ENCODE data around the gene PAPOLB.

PAPOLB gene

DNA sequence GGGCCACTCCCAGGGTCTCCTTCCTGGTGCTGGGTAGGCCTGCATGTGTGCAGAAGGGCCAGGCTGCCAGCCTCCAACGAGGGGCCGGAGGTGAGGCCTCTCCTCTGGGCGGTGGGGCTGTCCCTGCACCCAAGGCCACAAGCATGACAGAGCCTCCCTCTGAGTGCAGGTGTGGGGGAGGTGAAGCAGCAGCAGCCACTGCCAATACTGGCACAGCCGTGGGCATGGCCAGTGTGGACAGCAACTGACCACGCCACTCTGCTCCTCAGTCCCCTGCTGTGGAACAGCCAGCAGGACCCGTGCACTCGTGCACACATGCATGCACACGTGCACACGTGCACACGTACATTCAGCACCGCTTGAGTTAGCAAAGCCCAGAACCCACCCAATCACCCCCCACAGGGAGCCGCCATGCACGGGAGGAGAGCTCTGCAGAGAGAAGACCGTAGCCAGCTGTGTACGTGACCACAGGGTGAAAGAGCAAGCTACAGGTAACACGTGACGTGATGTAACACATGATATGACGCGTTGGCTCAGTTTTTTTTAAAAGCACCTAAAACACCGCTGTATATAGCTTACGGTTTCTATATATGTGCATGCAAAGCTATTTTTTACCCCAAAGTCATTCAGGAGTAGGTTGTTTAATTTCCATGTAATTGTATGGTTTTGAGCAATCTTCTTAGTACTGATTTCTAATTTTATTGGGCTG lies 23.1 kb downstream of the PAPOLB start (continued):
- TF ChIP-seq, protein P1, sequence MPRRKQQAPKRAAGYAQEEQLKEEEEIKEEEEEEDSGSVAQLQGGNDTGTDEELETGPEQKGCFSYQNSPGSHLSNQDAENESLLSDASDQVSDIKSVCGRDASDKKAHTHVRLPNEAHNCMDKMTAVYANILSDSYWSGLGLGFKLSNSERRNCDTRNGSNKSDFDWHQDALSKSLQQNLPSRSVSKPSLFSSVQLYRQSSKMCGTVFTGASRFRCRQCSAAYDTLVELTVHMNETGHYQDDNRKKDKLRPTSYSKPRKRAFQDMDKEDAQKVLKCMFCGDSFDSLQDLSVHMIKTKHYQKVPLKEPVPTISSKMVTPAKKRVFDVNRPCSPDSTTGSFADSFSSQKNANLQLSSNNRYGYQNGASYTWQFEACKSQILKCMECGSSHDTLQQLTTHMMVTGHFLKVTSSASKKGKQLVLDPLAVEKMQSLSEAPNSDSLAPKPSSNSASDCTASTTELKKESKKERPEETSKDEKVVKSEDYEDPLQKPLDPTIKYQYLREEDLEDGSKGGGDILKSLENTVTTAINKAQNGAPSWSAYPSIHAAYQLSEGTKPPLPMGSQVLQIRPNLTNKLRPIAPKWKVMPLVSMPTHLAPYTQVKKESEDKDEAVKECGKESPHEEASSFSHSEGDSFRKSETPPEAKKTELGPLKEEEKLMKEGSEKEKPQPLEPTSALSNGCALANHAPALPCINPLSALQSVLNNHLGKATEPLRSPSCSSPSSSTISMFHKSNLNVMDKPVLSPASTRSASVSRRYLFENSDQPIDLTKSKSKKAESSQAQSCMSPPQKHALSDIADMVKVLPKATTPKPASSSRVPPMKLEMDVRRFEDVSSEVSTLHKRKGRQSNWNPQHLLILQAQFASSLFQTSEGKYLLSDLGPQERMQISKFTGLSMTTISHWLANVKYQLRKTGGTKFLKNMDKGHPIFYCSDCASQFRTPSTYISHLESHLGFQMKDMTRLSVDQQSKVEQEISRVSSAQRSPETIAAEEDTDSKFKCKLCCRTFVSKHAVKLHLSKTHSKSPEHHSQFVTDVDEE (CRISPR knock-in tag; IDR thresholded peaks at IDR 0.05) = no peak
- TF ChIP-seq ZNF565 (CRISPR knock-in tag; conservative IDR thresholded peaks at IDR 0.05; ENCODE audit: low read depth) (no peak), ZNF70 (CRISPR knock-in tag; IDR thresholded peaks at IDR 0.05) (no peak), ISL1 (CRISPR knock-in tag; IDR thresholded peaks at IDR 0.05) (no peak), ARNTL (CRISPR knock-in tag; IDR thresholded peaks at IDR 0.05; ENCODE audit: borderline replicate concordance, low read depth) (no peak), ESRRG (CRISPR knock-in tag; IDR thresholded peaks at IDR 0.05) (no peak), CSRNP3 (CRISPR knock-in tag; IDR thresholded peaks at IDR 0.05) (no peak), CREB5 (CRISPR knock-in tag; IDR thresholded peaks at IDR 0.05; ENCODE audit: low read depth) (no peak)
- TF ChIP-seq, protein P2, sequence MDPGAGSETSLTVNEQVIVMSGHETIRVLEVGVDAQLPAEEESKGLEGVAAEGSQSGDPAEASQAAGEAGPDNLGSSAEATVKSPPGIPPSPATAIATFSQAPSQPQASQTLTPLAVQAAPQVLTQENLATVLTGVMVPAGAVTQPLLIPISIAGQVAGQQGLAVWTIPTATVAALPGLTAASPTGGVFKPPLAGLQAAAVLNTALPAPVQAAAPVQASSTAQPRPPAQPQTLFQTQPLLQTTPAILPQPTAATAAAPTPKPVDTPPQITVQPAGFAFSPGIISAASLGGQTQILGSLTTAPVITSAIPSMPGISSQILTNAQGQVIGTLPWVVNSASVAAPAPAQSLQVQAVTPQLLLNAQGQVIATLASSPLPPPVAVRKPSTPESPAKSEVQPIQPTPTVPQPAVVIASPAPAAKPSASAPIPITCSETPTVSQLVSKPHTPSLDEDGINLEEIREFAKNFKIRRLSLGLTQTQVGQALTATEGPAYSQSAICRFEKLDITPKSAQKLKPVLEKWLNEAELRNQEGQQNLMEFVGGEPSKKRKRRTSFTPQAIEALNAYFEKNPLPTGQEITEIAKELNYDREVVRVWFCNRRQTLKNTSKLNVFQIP (CRISPR knock-in tag; IDR thresholded peaks at IDR 0.05; ENCODE audit: borderline replicate concordance, low read depth) = no peak

- ATAC-seq = no peak
- no peak for TF ChIP-seq ZC3H10 (CRISPR knock-in tag; IDR thresholded peaks at IDR 0.05)
- TF ChIP-seq ESRRG (CRISPR knock-in tag; IDR thresholded peaks at IDR 0.05) = no peak
- TF ChIP-seq TOX (CRISPR knock-in tag; IDR thresholded peaks at IDR 0.05; ENCODE audit: borderline replicate concordance) = no peak
- TF ChIP-seq, protein P2 (CRISPR knock-in tag; IDR thresholded peaks at IDR 0.05; ENCODE audit: borderline replicate concordance, low read depth) = no peak
- no peak for TF ChIP-seq SNAI2 (CRISPR knock-in tag; IDR thresholded peaks at IDR 0.05)
- no peak for TF ChIP-seq ARNTL (CRISPR knock-in tag; IDR thresholded peaks at IDR 0.05; ENCODE audit: borderline replicate concordance, low read depth)
- no peak for TF ChIP-seq PATZ1 (CRISPR knock-in tag; IDR thresholded peaks at IDR 0.05; ENCODE audit: borderline replicate concordance)
- no peak for TF ChIP-seq CSDC2 (CRISPR knock-in tag; IDR thresholded peaks at IDR 0.05)
- TF ChIP-seq ZNF70 (CRISPR knock-in tag; IDR thresholded peaks at IDR 0.05) = no peak
- TF ChIP-seq ZFP3 (CRISPR knock-in tag; IDR thresholded peaks at IDR 0.05) = no peak
- no peak for TF ChIP-seq RARB (CRISPR knock-in tag; IDR thresholded peaks at IDR 0.05)
- TF ChIP-seq CSRNP3 (CRISPR knock-in tag; IDR thresholded peaks at IDR 0.05) = no peak
- TF ChIP-seq BACH2 (CRISPR knock-in tag; IDR thresholded peaks at IDR 0.05; ENCODE audit: borderline replicate concordance) = no peak
Measured at GRCh38 chr7:4837803-4838625, 23.8 kb downstream of the PAPOLB start.

All from SK-N-SH treated with all-trans-retinoic acid at 6 μM for 48 hours (cell line).